ENCODE results near the gene MAMDC4. TPM values are rescaled to one million over a fixed set of nuclear protein-coding genes. Genes with fewer than 3 reads are reported as not detected.
A peak's percentile ranks its signal among the peaks of the same experiment; 100 is the strongest.

Gene MAMDC4
- total and polyA plus RNA-seq, 2 of the 8 experiments (the other 6 are each of a cell fraction or from before 2014, with no cell fraction given) = 3.1 to 4.5 TPM

DNA sequence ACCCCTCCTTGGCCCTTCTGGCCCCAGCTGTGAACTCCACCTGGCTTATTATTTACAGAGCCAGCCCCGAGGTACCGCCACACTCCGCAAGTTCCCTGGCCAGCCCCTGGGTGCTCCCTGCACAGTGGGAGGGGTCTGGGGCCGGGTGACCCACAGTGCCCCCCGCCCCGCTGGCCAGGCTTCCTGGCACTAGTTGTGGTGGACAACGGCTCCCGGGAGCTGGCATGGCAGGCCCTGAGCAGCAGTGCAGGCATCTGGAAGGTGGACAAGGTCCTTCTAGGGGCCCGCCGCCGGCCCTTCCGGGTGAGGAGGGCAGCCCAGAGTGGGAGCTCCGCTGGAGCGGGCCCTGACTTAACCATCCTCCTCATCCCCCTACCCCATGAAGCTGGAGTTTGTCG, 3.9 kb downstream of the MAMDC4 start:
- Histone ChIP-seq H3K56ac (replicated peaks; ENCODE audit: insufficient read length, low read depth, low read length) (no peak overlapping the region), H2AFZ (ENCODE audit: low read length) (no peak overlapping the region), H3K14ac (ENCODE audit: insufficient read length) (no peak overlapping the region), H4K20me1 (replicated peaks in 1 of 2; ENCODE audit: control insufficient read depth in 1 of 2, insufficient read depth in 2 of 2, low read length in 2 of 2) (peaks cover 0 to 13% of the 10 kb centered on the region in 2 experiments), H3K4me3 (ENCODE audit: extremely low read depth in 1 of 4, insufficient read depth in 2 of 4, low read depth in 3 of 4, low read length in 4 of 4) (no peak overlapping the region), H2BK20ac (ENCODE audit: low read length) (no peak overlapping the region), H4K8ac (ENCODE audit: extremely low read depth, insufficient read depth, low read length) (peak overlapping the region; percentile 14; the same call in 1 of the 2 replicates), H2BK120ac (replicated peaks; ENCODE audit: low read depth, low read length) (no peak overlapping the region), H4K5ac (ENCODE audit: insufficient read length, low read depth, low read length) (no peak overlapping the region), H3K27me3 (replicated peaks in 1 of 4; ENCODE audit: control insufficient read depth in 3 of 4, extremely low read depth in 1 of 4, insufficient read depth in 3 of 4, low read length in 3 of 4) (no peaks in the 10 kb centered on the region), H4K91ac (replicated peaks; ENCODE audit: insufficient read length, low read length) (no peak overlapping the region), H2BK15ac (ENCODE audit: low read length) (no peak overlapping the region), H3K18ac (ENCODE audit: extremely low read depth, low read length) (no peak overlapping the region), H3K79me2 (ENCODE audit: control insufficient read depth in 1 of 2, insufficient read depth in 2 of 2, low read length in 2 of 2) (no peaks in the 10 kb centered on the region), H3K4me2 (ENCODE audit: insufficient read depth in 1 of 2, low read depth in 2 of 2, low read length in 2 of 2) (no peak overlapping the region), H3K27ac (ENCODE audit: low read depth, low read length) (no peak overlapping the region), H3K9ac (replicated peaks in 1 of 4; ENCODE audit: extremely low read depth in 1 of 4, low read depth in 3 of 4, low read length in 3 of 4) (no peak overlapping the region), H2BK12ac (ENCODE audit: low read depth, low read length) (no peak overlapping the region), H3K4ac (replicated peaks; ENCODE audit: insufficient read length, low read depth, low read length) (no peak overlapping the region), H3K4me1 (replicated peaks in 1 of 4; ENCODE audit: control insufficient read depth in 3 of 4, insufficient read depth in 4 of 4, low read length in 3 of 4) (no peaks in the 10 kb centered on the region; a peak in 1 of 7 replicates), H3K9me3 (ENCODE audit: insufficient read depth in 2 of 2, low read depth in 1 of 2, low read length in 1 of 2) (no peaks in the 10 kb centered on the region), H3K79me1 (ENCODE audit: low read depth, low read length) (no peaks in the 10 kb centered on the region), H2AK5ac (ENCODE audit: low read depth, low read length) (0 out of 2 replicates have a peak overlapping the region, but pooled peaks have one; percentile 6), H3K36me3 (ENCODE audit: control insufficient read depth in 2 of 4, insufficient read depth in 4 of 4, low read length in 3 of 4) (peaks cover 0 to 4% (median 2%) of the 10 kb centered on the region in 4 experiments; a peak in 4 of 8 replicates), H2BK5ac (ENCODE audit: low read depth, low read length) (no peak overlapping the region), H3K23me2 (ENCODE audit: low read depth, low read length) (no peaks in the 10 kb centered on the region), H3K23ac (ENCODE audit: insufficient read length) (no peak overlapping the region)
- DNase-seq (ENCODE audit: low read depth in 1 of 2, low spot score in 2 of 2) (peak in 1 of 2 experiments; percentile 49), FAIRE-seq (no peak)
- ChIA-PET CTCF (ENCODE audit: partially characterized antibody) (interaction anchor here (0.7 to 1.7 kb wide), 6 partner anchors 13 to 60 kb away, joined by 3 to 5 read pairs (median 4); partner anchors contain the start of genes AJM1 and CCDC183), POLR2A (ENCODE audit: partially characterized antibody) (interaction anchor here (0.6 to 16.2 kb wide), 8 partner anchors 9 to 347 kb away, joined by 3 to 248 read pairs (median 4); partner anchors contain the start of genes AJM1, EDF1 and RABL6)
- TF ChIP-seq KDM4A (IDR thresholded peaks at IDR 0.05; ENCODE audit: low read depth, low read length, severe bottlenecking) (no peak), RNF2 (IDR thresholded peaks at IDR 0.05; ENCODE audit: borderline replicate concordance, low read depth, low read length, missing control alignments, poor library complexity, severe bottlenecking) (no peak), ASH2L (IDR thresholded peaks at IDR 0.05; ENCODE audit: low read length) (no peak), POU5F1 (IDR thresholded peaks at IDR 0.05; ENCODE audit: low read depth, low read length) (no peak), SIX5 (IDR thresholded peaks at IDR 0.05; ENCODE audit: low read depth, low read length) (no peak), TBP (IDR thresholded peaks at IDR 0.05; ENCODE audit: low read depth, low read length) (no peak)
- WGBS, 2 experiments (ENCODE audit: extremely low coverage in 1 of 2, insufficient coverage in 1 of 2, insufficient read length in 1 of 2, insufficient replicate concordance in 2 of 2, low coverage in 1 of 2, low lambda C conversion rate in 2 of 2, missing lambda C conversion rate in 1 of 2) = 89% methylated on average over 12 of the region's 15 CpGs; no CpG with 5 or more reads in 1 of the 2 experiments

Measured in H1 (cell line).